ENCODE data around the gene ECI1. TPM values are rescaled to one million over a fixed set of nuclear protein-coding genes. Genes with fewer than 3 reads are reported as not detected.

ECI1 gene
- total RNA-seq, 3 donors from 2014 or later: 88.5 to 129 (median 95.5) TPM

DNA sequence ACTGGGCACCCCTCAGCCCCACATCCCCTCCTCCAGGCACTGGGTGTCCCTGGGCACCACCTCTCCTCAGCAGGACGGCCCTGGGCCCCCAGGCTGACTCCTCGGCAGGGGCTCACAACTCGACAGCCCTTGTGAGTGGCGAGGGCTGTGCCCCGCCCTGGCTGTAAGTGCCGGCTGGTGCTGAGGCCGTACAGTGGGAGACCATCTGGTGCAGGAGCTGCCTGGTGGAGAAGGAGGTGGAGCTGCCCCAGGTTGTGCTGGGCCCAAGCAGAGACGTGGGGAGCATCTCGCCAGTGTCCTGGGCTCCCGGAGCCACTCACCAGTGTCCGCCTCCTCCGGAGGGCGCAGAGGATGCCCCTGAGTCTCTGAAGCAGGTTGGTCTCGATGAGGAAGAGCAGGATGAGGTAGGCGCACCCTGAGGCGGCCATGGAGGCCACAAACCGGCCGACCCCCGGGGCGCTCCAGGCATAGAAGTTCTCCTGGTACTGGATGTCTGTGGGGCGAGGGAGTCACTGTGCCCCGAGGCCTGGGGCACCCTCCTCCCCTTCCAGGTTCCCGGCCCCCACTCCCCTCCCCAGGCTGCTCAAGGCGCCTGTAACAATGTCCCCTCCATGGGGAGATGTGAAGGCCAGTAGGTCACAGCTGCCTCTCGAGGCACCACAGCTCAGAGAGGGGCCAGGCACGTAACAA is 31.6 kb upstream of the ECI1 start:
- Histone ChIP-seq H3K4me1 (ENCODE audit: low read depth) (no peaks in the 10 kb centered on the region), H3K36me3 (ENCODE audit: low read depth) (no peaks in the 10 kb centered on the region)

DNA sequence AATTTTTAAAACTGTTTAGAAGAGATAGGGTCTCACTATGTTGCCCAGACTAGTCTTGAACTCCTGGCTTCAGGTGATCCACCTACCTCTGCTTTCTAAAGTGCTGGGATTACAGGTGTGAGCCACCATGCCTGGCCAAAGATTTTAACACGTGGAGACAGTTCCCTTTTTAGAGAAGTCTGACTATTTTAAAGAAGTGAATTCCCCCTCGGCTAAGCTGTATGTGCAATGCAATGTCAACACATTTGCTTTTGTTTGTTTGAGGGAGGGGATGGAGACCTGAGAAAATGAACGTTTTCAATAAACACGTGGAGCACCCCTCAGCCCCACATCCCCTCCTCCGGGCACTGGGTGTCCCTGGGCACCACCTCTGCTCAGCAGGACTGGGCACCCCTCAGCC is 30.9 kb upstream of the ECI1 start:
- Histone ChIP-seq H3K9me3 (no peaks in the 10 kb centered on the region), H3K36me3 (ENCODE audit: low read depth) (no peaks in the 10 kb centered on the region), H3K4me1 (ENCODE audit: low read depth) (no peaks in the 10 kb centered on the region), H3K4me3 (no peak overlapping the region)
- ATAC-seq (no peak), DNase-seq (no peak)
- TF ChIP-seq CTCF (IDR thresholded peaks at IDR 0.05): no peak
- intact Hi-C loops (cut with DNase I, micrococcal nuclease): no loop called here

More for the DNA sequence above, 31.6 kb upstream of the ECI1 start:
- intact Hi-C loops (cut with DNase I, micrococcal nuclease): no loop called here
- Histone ChIP-seq H3K4me3 (no peak overlapping the region), H3K9me3 (no peaks in the 10 kb centered on the region)
- ATAC-seq (no peak), DNase-seq (no peak)
- no peak for TF ChIP-seq CTCF (IDR thresholded peaks at IDR 0.05)

DNA sequence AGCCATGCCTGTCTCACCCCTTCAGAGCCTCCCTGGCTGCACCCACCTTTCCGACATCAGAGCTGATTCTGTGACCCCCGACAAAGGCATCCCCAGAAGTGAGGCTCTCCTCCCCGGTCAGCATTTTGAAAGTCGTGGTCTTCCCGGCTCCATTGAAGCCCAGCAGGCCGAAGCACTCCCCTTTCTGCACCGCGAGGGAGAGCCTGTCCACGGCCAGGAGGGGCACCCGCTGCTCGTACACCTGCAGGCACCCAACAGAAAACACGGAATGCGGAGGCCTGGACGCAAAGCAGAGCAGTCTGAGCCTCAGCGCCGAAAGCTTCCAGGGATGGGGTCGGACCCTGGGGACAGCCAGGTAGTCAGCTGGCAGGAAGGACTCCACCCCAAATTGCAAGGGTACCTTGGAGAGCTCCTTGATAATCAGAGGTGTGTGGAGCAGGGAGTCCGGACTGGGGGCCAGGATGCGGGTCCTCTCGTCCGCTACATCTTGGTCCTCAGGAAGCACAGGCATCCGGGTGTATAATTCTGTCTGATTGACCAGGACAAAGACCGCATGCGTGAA is 29.7 kb upstream of the ECI1 start:
- DNase-seq (no peak), ATAC-seq (no peak)
- intact Hi-C loops (cut with DNase I, micrococcal nuclease): no loop called here
- H3K36me3 ChIP-seq (ENCODE audit: low read depth): no peaks in the 10 kb centered on the region
- no peaks in the 10 kb centered on the region for H3K4me1 ChIP-seq (ENCODE audit: low read depth)
- no peaks in the 10 kb centered on the region for H3K9me3 ChIP-seq
- TF ChIP-seq CTCF (IDR thresholded peaks at IDR 0.05): no peak
- H3K4me3 ChIP-seq: no peak overlapping the region

- Histone ChIP-seq H3K4me3 (no peak overlapping the region), H3K4me1 (ENCODE audit: low read depth) (no peaks in the 10 kb centered on the region), H3K9me3 (no peaks in the 10 kb centered on the region), H3K36me3 (ENCODE audit: low read depth) (no peaks in the 10 kb centered on the region)
- no peak for DNase-seq
- ATAC-seq: no peak
- intact Hi-C loops (cut with DNase I, micrococcal nuclease): no loop called here
- TF ChIP-seq CTCF (IDR thresholded peaks at IDR 0.05): no peak
These were observed 29.1 kb upstream of the ECI1 start for GRCh38 chr16:2280461-2280860.

DNA sequence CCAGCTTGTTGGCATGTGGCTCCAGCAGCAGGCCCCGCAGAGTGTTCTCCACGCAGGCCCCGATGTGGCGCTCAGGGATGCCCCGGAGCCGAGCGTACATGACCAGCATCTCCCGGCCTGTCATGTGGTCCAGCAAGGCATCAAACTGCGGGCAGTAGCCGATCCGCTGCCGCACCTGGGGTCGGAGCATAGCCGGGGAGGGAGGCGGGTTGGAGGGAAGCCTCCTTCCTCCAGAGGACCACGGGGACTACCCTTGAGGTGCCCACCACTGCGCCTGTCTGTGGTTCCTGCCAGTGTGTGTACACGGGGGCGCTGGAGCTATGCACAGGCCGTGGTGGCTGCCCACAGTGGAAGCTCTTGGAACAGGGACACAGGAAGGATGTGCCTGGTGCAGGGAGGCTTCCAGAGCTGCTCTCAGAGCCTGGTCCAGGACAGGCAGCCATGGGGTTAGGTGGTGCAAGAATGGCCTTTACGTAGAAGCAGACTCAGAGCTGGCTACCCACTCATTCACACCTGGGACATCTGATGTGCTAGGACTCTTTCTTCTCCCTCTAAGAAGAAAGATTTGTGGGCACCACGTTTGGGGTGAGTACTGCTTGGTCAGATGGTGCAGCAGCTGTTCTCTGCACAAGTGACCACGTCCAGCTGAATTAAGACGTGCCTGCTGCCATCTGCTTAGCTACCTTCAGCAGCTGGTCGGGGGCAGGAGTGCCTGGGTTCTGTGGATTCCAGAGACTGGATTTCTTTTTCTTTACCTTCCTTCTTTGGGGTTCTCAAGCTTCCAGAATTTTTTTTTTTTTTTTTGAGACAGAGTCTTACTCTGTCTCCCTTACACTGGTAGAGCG is 27.8 kb upstream of the ECI1 start:
- ATAC-seq (no peak), DNase-seq (no peak)
- Histone ChIP-seq H3K9me3 (no peaks in the 10 kb centered on the region), H3K4me1 (ENCODE audit: low read depth) (no peaks in the 10 kb centered on the region), H3K4me3 (no peak overlapping the region), H3K36me3 (ENCODE audit: low read depth) (no peaks in the 10 kb centered on the region)
- intact Hi-C loops (cut with DNase I, micrococcal nuclease): no loop called here
- no peak for TF ChIP-seq CTCF (IDR thresholded peaks at IDR 0.05)

Measured in mucosa of descending colon (tissue), 3 donors.